ENCODE measurements around the gene VWCE.

The VWCE gene

DNA sequence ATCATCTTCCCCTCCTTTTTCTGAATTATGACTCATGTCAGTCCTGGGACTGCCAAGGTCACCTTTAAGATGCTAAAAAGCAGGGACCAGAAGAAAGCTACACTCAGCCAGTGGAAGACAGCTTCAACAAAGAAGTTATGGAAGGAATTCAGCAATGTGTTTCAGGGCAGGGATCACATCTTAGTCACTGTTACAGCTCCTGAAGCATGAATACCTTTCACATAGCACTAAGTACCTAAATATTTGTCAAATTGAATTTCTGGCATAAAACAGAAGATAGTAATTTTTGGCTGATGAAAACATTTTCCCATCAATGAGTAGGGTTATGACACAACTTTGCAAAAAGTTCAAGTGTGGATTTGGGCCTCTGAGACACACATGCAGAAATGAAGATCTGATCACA, 32.6 kb upstream of the VWCE start:
- Histone ChIP-seq H3K4me3 (ENCODE audit: low read depth, low read length) (no peak overlapping the region), H3K79me2 (ENCODE audit: control insufficient read depth, insufficient read depth, low read length, unreplicated experiment) (peaks cover 67% of the 10 kb centered on the region), H3K27me3 (ENCODE audit: insufficient read depth, low read length) (no peaks in the 10 kb centered on the region), H3K36me3 (ENCODE audit: insufficient read depth, low read length) (peaks cover 40% of the 10 kb centered on the region), H2AFZ (ENCODE audit: low read length, unreplicated experiment) (no peak overlapping the region), H3K4me1 (ENCODE audit: control insufficient read depth, insufficient read depth, low read length, unreplicated experiment) (peaks cover 19% of the 10 kb centered on the region), H3K27ac (ENCODE audit: low read depth, low read length) (peak overlapping the region; percentile 21; the same call in 1 of the 2 replicates)

DNA sequence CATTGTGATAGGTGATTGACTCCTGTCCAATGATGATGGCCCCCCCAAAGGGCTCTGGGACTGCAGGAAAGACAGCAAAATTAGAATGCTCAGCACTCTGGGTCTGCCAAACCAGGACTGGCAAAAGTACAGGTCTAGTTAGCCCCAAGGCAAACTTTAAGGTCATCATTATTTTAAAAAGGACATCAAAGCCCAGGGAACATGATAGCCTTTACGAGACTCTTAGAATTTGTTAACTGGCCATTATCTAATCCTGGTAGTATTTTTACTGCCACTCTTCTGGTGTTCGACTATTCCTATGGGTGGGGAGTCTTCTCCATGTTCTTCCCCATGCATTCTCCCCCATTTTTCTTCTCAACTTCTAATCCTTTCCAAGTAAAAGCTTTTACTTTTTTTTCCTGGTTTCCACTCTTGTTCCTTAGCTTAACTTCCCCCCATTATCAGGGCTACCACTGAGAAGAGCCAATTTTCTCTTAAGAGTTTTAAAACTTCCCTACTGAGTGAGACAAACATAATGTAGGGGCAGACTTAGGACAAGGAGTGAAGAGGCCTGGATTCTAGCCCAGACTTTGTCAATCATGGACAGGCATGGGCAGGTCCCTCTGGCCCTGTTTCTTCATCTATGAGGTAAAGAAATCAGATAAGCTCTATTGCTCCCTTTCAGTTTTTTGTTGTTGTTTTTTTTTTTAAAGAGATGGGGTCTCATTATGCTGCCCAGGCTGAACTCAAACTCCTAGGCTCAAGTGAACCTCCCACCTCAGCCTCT, 30.7 kb upstream of the VWCE start:
- peaks cover 13% of the 10 kb centered on the region for H3K4me1 ChIP-seq (ENCODE audit: control insufficient read depth, insufficient read depth, low read length, unreplicated experiment)
- no peak overlapping the region for H3K4me3 ChIP-seq (ENCODE audit: low read depth, low read length)
- H3K27ac ChIP-seq (ENCODE audit: low read depth, low read length): no peak overlapping the region
- H2AFZ ChIP-seq (ENCODE audit: low read length, unreplicated experiment): no peak overlapping the region
- H3K36me3 ChIP-seq (ENCODE audit: insufficient read depth, low read length): peaks cover 56% of the 10 kb centered on the region
- H3K79me2 ChIP-seq (ENCODE audit: control insufficient read depth, insufficient read depth, low read length, unreplicated experiment): peaks cover 48% of the 10 kb centered on the region
- H3K27me3 ChIP-seq (ENCODE audit: insufficient read depth, low read length): no peaks in the 10 kb centered on the region

DNA sequence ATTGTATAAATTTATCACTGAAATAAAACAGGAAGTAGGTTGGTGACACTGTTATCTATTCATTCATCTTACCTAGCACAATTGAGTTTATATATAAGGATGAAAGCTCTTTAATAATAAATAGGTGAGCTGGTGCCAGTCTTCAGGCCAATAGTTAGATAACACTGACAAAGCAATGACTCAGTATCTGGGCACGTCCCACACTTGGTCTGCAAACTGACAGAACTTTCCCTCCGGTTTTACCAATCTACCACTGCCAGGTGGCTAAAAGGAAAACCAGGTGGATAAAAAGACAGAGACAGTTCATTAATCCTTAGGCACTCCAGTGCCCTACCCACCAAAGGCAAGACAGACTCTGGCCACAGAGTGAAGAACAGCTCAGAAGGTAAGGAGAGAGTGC, 20.1 kb upstream of the VWCE start:
- Histone ChIP-seq H3K4me3 (ENCODE audit: low read depth, low read length) (no peak overlapping the region), H3K79me2 (ENCODE audit: control insufficient read depth, insufficient read depth, low read length, unreplicated experiment) (no peaks in the 10 kb centered on the region), H3K27ac (ENCODE audit: low read depth, low read length) (no peak overlapping the region), H3K27me3 (ENCODE audit: insufficient read depth, low read length) (no peaks in the 10 kb centered on the region), H2AFZ (ENCODE audit: low read length, unreplicated experiment) (no peak overlapping the region), H3K36me3 (ENCODE audit: insufficient read depth, low read length) (peaks cover 39% of the 10 kb centered on the region), H3K4me1 (ENCODE audit: control insufficient read depth, insufficient read depth, low read length, unreplicated experiment) (no peaks in the 10 kb centered on the region)

DNA sequence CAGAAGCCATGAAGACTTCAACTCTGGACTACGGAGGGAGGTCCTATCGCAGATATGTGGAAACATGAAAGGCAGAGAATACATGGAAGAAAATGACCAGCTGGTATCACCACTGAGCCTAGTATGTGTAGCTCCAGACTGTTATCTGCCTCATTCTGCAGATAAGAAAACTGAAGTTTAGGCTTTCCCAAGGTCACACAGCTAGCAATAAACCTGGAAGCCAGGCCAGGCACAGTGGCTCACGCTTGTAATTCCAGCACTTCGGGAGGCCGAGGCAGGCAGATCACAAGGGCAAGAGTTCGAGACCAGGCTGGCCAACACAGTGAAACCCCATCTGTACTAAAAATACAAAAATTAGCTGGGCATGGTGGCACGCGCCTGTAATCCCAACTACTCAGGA, 15.6 kb upstream of the VWCE start:
- Histone ChIP-seq H3K4me3 (ENCODE audit: low read depth, low read length) (no peak overlapping the region), H3K27me3 (ENCODE audit: insufficient read depth, low read length) (no peaks in the 10 kb centered on the region), H2AFZ (ENCODE audit: low read length, unreplicated experiment) (no peak overlapping the region), H3K79me2 (ENCODE audit: control insufficient read depth, insufficient read depth, low read length, unreplicated experiment) (no peaks in the 10 kb centered on the region), H3K27ac (ENCODE audit: low read depth, low read length) (no peak overlapping the region), H3K36me3 (ENCODE audit: insufficient read depth, low read length) (peaks cover 57% of the 10 kb centered on the region), H3K4me1 (ENCODE audit: control insufficient read depth, insufficient read depth, low read length, unreplicated experiment) (no peaks in the 10 kb centered on the region)

DNA sequence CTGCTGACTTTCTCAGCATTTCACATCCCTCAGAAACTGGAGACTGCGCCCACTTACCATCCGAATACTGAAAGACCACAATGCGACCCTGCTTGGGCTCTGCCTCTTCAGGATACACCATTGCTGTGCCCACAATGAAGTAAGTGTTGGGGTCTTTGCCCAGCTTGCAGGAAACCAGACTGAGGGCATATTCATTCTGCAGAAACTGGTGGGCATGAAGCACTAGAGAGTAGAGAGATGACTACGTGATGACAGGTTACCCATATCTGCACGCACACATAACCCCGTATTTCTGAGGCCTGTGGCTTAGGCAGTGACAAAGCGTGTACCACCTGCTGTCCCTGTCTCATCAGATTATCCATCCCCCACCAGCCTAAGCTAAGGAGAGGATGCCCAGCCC, 14.6 kb upstream of the VWCE start:
- Histone ChIP-seq H2AFZ (ENCODE audit: low read length, unreplicated experiment) (no peak overlapping the region), H3K4me1 (ENCODE audit: control insufficient read depth, insufficient read depth, low read length, unreplicated experiment) (no peaks in the 10 kb centered on the region), H3K4me3 (ENCODE audit: low read depth, low read length) (no peak overlapping the region), H3K27ac (ENCODE audit: low read depth, low read length) (no peak overlapping the region), H3K27me3 (ENCODE audit: insufficient read depth, low read length) (no peaks in the 10 kb centered on the region), H3K79me2 (ENCODE audit: control insufficient read depth, insufficient read depth, low read length, unreplicated experiment) (no peaks in the 10 kb centered on the region), H3K36me3 (ENCODE audit: insufficient read depth, low read length) (peaks cover 51% of the 10 kb centered on the region)

DNA sequence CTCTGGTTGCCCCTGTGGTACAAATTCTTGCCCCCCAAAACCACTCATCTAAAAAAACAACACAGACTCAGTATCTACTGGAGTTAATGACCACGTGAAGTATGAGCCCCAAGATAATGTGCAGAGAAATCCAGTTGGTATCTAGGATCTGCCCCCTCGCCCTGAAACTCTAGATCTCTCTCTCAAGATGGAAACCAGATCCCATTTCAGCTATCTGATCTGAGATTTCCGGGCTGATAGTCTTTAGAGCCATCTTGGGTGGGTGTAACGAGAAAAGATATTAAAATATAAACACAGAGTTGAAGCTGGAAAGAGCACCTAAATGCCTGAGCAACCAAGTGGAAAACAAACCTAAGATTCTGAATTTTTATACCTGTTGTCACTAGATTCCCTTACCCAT, 14.0 kb upstream of the VWCE start:
- Histone ChIP-seq H3K79me2 (ENCODE audit: control insufficient read depth, insufficient read depth, low read length, unreplicated experiment) (no peaks in the 10 kb centered on the region), H3K4me1 (ENCODE audit: control insufficient read depth, insufficient read depth, low read length, unreplicated experiment) (no peaks in the 10 kb centered on the region), H3K4me3 (ENCODE audit: low read depth, low read length) (no peak overlapping the region), H3K27ac (ENCODE audit: low read depth, low read length) (no peak overlapping the region), H2AFZ (ENCODE audit: low read length, unreplicated experiment) (no peak overlapping the region), H3K27me3 (ENCODE audit: insufficient read depth, low read length) (no peaks in the 10 kb centered on the region), H3K36me3 (ENCODE audit: insufficient read depth, low read length) (peaks cover 47% of the 10 kb centered on the region; the same call in 1 of the 2 replicates)

DNA sequence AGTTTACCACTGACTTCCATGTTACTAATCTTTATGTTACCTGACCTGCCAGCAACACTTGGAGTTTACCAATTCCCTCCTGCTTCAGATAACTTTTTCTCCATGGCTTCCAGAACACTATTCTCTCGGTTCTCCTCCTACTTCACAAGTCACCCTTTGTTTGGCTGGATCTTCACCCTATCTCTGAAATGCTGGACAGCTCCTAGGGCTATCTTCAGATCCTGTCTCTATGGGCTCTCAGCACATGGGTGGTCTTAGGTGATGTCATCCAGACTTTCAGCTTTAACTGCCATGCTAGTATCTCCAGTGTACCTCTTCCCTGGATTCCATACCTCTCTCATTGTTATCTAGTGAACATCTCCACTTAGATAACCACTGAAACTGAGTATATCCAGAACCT, 12.2 kb upstream of the VWCE start:
- Histone ChIP-seq H3K27me3 (ENCODE audit: insufficient read depth, low read length) (no peaks in the 10 kb centered on the region), H3K27ac (ENCODE audit: low read depth, low read length) (no peak overlapping the region), H3K36me3 (ENCODE audit: insufficient read depth, low read length) (peaks cover 43% of the 10 kb centered on the region; the same call in 1 of the 2 replicates), H3K79me2 (ENCODE audit: control insufficient read depth, insufficient read depth, low read length, unreplicated experiment) (no peaks in the 10 kb centered on the region), H2AFZ (ENCODE audit: low read length, unreplicated experiment) (no peak overlapping the region), H3K4me1 (ENCODE audit: control insufficient read depth, insufficient read depth, low read length, unreplicated experiment) (no peaks in the 10 kb centered on the region), H3K4me3 (ENCODE audit: low read depth, low read length) (no peak overlapping the region)

DNA sequence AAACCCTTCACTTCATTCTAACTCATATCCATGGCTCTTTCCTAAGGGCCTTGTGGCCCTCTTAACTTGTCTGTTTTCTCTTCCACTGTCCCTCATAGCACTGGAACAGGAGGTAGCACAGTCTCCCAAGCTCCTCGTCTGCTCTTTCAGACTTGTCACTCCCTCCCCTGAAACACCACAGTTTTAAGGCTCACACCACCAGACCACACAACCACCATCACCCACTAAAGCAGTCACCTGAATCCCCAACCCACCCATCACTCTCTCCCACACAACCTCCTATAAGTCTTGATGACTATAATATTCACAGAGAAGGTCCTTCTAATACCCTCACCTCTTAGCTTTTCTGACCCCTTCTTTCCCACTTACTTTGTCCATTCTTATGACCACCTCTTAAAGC, 11.1 kb upstream of the VWCE start:
- peaks cover 47% of the 10 kb centered on the region; the same call in 1 of the 2 replicates for H3K36me3 ChIP-seq (ENCODE audit: insufficient read depth, low read length)

DNA sequence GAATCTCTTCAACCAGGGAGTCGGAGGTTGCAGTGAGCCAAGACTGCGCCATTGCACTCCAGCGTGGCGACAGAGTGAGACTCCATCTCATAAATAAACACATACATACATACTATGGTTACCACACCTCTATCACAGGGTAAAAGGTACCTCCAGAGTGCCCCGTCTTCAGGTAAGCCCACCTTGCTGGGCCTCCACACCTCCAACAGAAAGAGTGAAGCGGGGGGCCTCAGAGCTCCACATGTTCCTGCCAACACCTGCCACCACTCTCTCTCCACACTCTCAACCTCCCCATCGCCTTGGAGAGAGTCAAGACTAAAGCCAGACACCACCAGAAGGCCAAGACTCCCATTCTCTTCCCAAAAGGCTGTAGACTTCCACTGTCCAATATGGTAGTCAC, 10.3 kb upstream of the VWCE start:
- Histone ChIP-seq H3K27me3 (ENCODE audit: insufficient read depth, low read length) (no peaks in the 10 kb centered on the region), H3K4me3 (ENCODE audit: low read depth, low read length) (no peak overlapping the region), H2AFZ (ENCODE audit: low read length, unreplicated experiment) (no peak overlapping the region), H3K79me2 (ENCODE audit: control insufficient read depth, insufficient read depth, low read length, unreplicated experiment) (no peaks in the 10 kb centered on the region), H3K27ac (ENCODE audit: low read depth, low read length) (no peak overlapping the region), H3K4me1 (ENCODE audit: control insufficient read depth, insufficient read depth, low read length, unreplicated experiment) (no peaks in the 10 kb centered on the region), H3K36me3 (ENCODE audit: insufficient read depth, low read length) (peaks cover 50% of the 10 kb centered on the region; the same call in 1 of the 2 replicates)

More for the DNA sequence above, 11.1 kb upstream of the VWCE start:
- Histone ChIP-seq H3K4me3 (ENCODE audit: low read depth, low read length) (no peak overlapping the region), H3K27ac (ENCODE audit: low read depth, low read length) (no peak overlapping the region), H2AFZ (ENCODE audit: low read length, unreplicated experiment) (no peak overlapping the region), H3K79me2 (ENCODE audit: control insufficient read depth, insufficient read depth, low read length, unreplicated experiment) (no peaks in the 10 kb centered on the region), H3K27me3 (ENCODE audit: insufficient read depth, low read length) (no peaks in the 10 kb centered on the region), H3K4me1 (ENCODE audit: control insufficient read depth, insufficient read depth, low read length, unreplicated experiment) (no peaks in the 10 kb centered on the region)

DNA sequence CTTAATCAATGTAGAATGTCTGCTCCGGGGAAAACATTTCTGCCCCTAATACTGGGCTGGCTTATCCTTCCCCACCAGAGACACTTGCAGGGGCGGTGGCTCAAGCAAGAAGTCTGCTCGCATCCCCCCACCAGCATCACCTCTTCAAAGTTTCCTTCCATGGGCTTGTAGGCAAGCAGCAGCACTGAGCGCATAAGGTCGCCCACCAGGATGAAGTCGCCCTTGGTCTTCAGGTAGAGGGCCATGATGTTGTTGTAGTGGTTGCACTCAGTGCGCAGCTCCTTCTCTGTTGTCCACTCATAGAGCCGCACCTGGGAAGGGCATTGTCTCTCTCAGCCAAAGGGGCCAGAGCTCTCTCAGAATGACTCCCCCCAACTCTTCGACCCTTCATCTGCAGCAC, 8.6 kb upstream of the VWCE start:
- Histone ChIP-seq H3K4me3 (ENCODE audit: low read depth, low read length) (no peak overlapping the region), H3K27me3 (ENCODE audit: insufficient read depth, low read length) (no peaks in the 10 kb centered on the region), H3K79me2 (ENCODE audit: control insufficient read depth, insufficient read depth, low read length, unreplicated experiment) (no peaks in the 10 kb centered on the region), H3K4me1 (ENCODE audit: control insufficient read depth, insufficient read depth, low read length, unreplicated experiment) (peaks cover 6% of the 10 kb centered on the region), H3K36me3 (ENCODE audit: insufficient read depth, low read length) (peaks cover 45% of the 10 kb centered on the region; the same call in 1 of the 2 replicates), H3K27ac (ENCODE audit: low read depth, low read length) (no peak overlapping the region), H2AFZ (ENCODE audit: low read length, unreplicated experiment) (no peak overlapping the region)

DNA sequence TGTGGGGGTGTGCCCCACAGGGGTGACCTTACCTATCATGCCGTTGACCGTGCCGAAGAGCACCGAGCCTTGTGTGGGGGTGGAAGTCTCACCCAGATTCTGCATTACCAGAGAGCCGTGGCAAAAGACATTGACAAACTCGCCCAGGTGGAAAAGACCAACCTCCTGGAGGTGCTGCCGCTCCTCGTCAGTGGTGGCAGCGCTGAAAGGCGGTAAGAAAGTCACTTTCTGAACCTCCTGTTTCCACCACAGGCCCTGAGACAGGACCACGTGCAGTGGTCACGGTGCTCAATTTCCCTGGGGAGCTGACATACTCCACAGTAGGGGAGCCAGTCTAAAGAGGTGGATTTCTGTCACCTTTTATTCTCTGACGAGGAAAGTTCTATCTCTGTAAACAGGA, 7.4 kb upstream of the VWCE start:
- Histone ChIP-seq H3K36me3 (ENCODE audit: insufficient read depth, low read length) (peaks cover 38% of the 10 kb centered on the region; the same call in 1 of the 2 replicates), H3K4me3 (ENCODE audit: low read depth, low read length) (no peak overlapping the region)

More for the DNA sequence above, 7.4 kb upstream of the VWCE start:
- Histone ChIP-seq H2AFZ (ENCODE audit: low read length, unreplicated experiment) (no peak overlapping the region), H3K27ac (ENCODE audit: low read depth, low read length) (no peak overlapping the region), H3K27me3 (ENCODE audit: insufficient read depth, low read length) (no peaks in the 10 kb centered on the region), H3K4me1 (ENCODE audit: control insufficient read depth, insufficient read depth, low read length, unreplicated experiment) (peaks cover 17% of the 10 kb centered on the region), H3K79me2 (ENCODE audit: control insufficient read depth, insufficient read depth, low read length, unreplicated experiment) (no peaks in the 10 kb centered on the region)

All from ACC112 (cell line).